ENCODE measurements around the gene PAQR5. TPM values are rescaled to one million over a fixed set of nuclear protein-coding genes. Genes with fewer than 3 reads are reported as not detected.

PAQR5 gene
- total RNA-seq, 2 experiments from 2014 or later: not detected

DNA sequence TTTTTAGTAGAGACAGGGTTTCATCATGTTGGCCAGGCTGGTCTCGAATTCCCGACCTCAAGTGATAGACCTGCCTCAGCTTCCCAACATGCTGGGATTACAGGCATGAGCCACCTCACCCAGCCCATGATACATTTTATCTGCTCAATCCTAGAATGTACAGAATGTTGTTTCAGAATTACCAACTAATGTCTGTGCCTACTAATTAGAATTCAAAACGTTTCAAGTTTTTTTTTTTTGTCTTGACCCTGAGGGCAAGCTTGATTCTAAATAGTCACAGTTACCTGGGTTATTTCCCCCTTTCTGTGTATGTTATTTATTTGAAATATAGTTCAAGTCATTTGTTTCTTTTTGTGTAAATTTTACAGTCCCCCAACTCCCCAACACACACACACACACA, 110.1 kb downstream of the PAQR5 start:
- CTCF ChIA-PET: interaction anchor here (1.1 kb wide), 1 partner anchor 14 kb away, joined by 4 read pairs; no protein-coding TSS in a partner anchor
- DNase-seq: no peak
- intact Hi-C loops (cut with DNase I, micrococcal nuclease): no loop called here
- Histone ChIP-seq H3K27me3 (ENCODE audit: control insufficient read depth in 1 of 2, insufficient read depth in 2 of 2, low read length in 2 of 2) (no peaks in the 10 kb centered on the region), H3K36me3 (ENCODE audit: insufficient read depth, low read length) (no peaks in the 10 kb centered on the region), H3K4me3 (ENCODE audit: low read length) (no peak overlapping the region), H3K4me1 (ENCODE audit: insufficient read depth, low read length) (peaks cover 9% of the 10 kb centered on the region), H3K27ac (ENCODE audit: low read depth in 1 of 2, low read length in 2 of 2) (no peak overlapping the region), H3K9me3 (ENCODE audit: control insufficient read depth in 1 of 2, insufficient read depth in 1 of 2, low read length in 2 of 2) (no peaks in the 10 kb centered on the region)
- Mint-ChIP-seq H3K4me1 (ENCODE audit: low read depth) (peaks cover 2% of the 10 kb centered on the region), H3K36me3 (ENCODE audit: low read depth) (no peaks in the 10 kb centered on the region), H3K9me3 (no peaks in the 10 kb centered on the region), H3K4me3 (no peak overlapping the region), H3K27me3 (peaks cover 10% of the 10 kb centered on the region), H3K27ac (no peak overlapping the region)
- TF ChIP-seq, protein P1, sequence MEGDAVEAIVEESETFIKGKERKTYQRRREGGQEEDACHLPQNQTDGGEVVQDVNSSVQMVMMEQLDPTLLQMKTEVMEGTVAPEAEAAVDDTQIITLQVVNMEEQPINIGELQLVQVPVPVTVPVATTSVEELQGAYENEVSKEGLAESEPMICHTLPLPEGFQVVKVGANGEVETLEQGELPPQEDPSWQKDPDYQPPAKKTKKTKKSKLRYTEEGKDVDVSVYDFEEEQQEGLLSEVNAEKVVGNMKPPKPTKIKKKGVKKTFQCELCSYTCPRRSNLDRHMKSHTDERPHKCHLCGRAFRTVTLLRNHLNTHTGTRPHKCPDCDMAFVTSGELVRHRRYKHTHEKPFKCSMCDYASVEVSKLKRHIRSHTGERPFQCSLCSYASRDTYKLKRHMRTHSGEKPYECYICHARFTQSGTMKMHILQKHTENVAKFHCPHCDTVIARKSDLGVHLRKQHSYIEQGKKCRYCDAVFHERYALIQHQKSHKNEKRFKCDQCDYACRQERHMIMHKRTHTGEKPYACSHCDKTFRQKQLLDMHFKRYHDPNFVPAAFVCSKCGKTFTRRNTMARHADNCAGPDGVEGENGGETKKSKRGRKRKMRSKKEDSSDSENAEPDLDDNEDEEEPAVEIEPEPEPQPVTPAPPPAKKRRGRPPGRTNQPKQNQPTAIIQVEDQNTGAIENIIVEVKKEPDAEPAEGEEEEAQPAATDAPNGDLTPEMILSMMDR (IDR thresholded peaks at IDR 0.05): no peak
- ATAC-seq (ENCODE audit: poor library complexity): no peak
- POLR2A ChIA-PET: interaction anchor here (0.6 to 1.1 kb wide), 2 partner anchors 44 to 247 kb away, joined by 3 to 4 read pairs; partner anchors contain the start of gene RPLP1

DNA sequence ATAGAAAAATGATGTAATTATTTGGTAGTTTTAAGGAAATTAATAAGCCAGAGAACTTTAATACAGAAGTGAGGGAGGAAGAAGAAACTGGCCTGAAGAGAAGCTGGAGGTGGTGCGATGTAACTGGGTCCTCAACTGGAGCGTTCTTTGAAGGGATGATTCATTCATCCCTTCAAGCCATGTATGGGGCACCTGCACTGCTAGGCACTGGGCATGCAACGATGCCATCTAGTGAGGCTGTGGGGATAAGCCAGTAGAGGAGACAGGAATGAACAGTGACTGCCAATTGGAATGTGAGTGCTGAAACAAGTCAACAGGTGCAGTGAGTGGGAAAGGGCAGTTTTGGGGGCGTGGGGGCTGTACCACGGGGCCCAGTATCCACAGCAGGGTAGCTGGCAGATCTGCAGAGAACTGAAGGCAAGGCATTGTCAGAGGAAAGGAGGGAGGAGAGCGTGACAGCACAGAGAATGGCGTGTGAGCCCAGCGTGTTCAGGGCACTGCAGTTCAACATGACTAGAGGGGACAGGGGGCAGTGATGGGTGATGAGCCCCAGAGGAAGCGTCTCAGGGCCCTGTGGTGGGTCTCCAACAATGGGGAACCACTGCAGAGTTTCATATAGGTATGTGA, 111.6 kb downstream of the PAQR5 start:
- H3K27ac Mint-ChIP-seq: no peak overlapping the region
- CTCF ChIA-PET: interaction anchor here (1.4 to 2.3 kb wide), 2 partner anchors 16 to 52 kb away, joined by 3 to 10 read pairs; no protein-coding TSS in a partner anchor
- POLR2A ChIA-PET: no interaction called here
- H3K4me3 Mint-ChIP-seq: no peak overlapping the region
- H3K27me3 Mint-ChIP-seq: peaks cover 18% of the 10 kb centered on the region
- Histone ChIP-seq H3K27me3 (ENCODE audit: control insufficient read depth in 1 of 2, insufficient read depth in 2 of 2, low read length in 2 of 2) (peaks cover 0 to 2% of the 10 kb centered on the region in 2 experiments), H3K4me1 (ENCODE audit: insufficient read depth, low read length) (peaks cover 19% of the 10 kb centered on the region), H3K36me3 (ENCODE audit: insufficient read depth, low read length) (no peaks in the 10 kb centered on the region), H3K4me3 (ENCODE audit: low read length) (no peak overlapping the region), H3K9me3 (ENCODE audit: control insufficient read depth in 1 of 2, insufficient read depth in 1 of 2, low read length in 2 of 2) (no peaks in the 10 kb centered on the region), H3K27ac (ENCODE audit: low read depth in 1 of 2, low read length in 2 of 2) (no peak overlapping the region)
- intact Hi-C loops (cut with DNase I, micrococcal nuclease): loop anchor here in 1 of 2 experiments (5.0 kb wide), 1 partner anchor 687 kb away; the partner anchor contains the start of gene TLE3
- no peaks in the 10 kb centered on the region for H3K9me3 Mint-ChIP-seq
- DNase-seq (peak in 4 of 14 experiments; percentile 7 to 42 (median 30)), ATAC-seq (ENCODE audit: poor library complexity) (no peak)
- H3K36me3 Mint-ChIP-seq (ENCODE audit: low read depth): no peaks in the 10 kb centered on the region
- TF ChIP-seq, protein P1 (IDR thresholded peaks at IDR 0.05): no peak
- H3K4me1 Mint-ChIP-seq (ENCODE audit: low read depth): peaks cover 6% of the 10 kb centered on the region

DNA sequence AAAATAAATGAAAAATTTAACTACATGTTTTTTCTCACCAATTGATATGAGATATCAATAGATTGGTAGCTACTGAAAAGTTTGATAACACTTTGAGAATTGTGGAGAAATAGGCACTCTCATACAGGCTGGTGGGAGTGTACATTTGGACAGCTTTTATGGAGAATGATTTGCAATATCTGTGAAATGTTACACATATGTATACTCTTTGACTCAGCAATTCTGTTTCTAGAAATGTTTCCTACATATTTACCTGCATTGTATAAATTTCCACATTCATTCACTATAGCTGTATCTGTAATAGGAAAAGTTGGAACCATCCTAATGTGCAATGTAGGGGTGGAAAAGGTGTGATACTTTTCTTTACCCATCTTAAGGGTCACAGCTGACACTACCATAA, 113.6 kb downstream of the PAQR5 start:
- Mint-ChIP-seq H3K4me3 (peak overlapping the region; percentile 22), H3K9me3 (no peaks in the 10 kb centered on the region), H3K27me3 (peaks cover 21% of the 10 kb centered on the region), H3K36me3 (ENCODE audit: low read depth) (no peaks in the 10 kb centered on the region), H3K27ac (no peak overlapping the region), H3K4me1 (ENCODE audit: low read depth) (peaks cover 6% of the 10 kb centered on the region)
- no peaks in the 10 kb centered on the region for H3K9me3 ChIP-seq (ENCODE audit: control insufficient read depth in 1 of 2, insufficient read depth in 1 of 2, low read length in 2 of 2)
- ChIA-PET POLR2A (interaction anchor here (5.9 kb wide), 1 partner anchor 40 kb away, joined by 52 read pairs; the partner anchor contains the start of gene RPLP1), CTCF (interaction anchor here (1.0 to 2.3 kb wide), 2 partner anchors 18 to 50 kb away, joined by 3 to 10 read pairs; no protein-coding TSS in a partner anchor)
- peaks cover 19% of the 10 kb centered on the region for H3K4me1 ChIP-seq (ENCODE audit: insufficient read depth, low read length)
- H3K36me3 ChIP-seq (ENCODE audit: insufficient read depth, low read length): no peaks in the 10 kb centered on the region
- no peak overlapping the region for H3K27ac ChIP-seq (ENCODE audit: low read depth in 1 of 2, low read length in 2 of 2)
- H3K27me3 ChIP-seq (ENCODE audit: control insufficient read depth in 1 of 2, insufficient read depth in 2 of 2, low read length in 2 of 2): peaks cover 0 to 8% of the 10 kb centered on the region in 2 experiments
- no peak overlapping the region for H3K4me3 ChIP-seq (ENCODE audit: low read length)
- ATAC-seq (ENCODE audit: poor library complexity) (no peak), DNase-seq (no peak)
- intact Hi-C loops (cut with DNase I, micrococcal nuclease): loop anchor here in 1 of 2 experiments (2.0 to 5.0 kb wide), 2 partner anchors 51 to 685 kb away; partner anchors contain the start of gene TLE3
- TF ChIP-seq, protein P1 (IDR thresholded peaks at IDR 0.05): no peak

Measured in CD4-positive, alpha-beta T cell (primary cell).